Common myeloid progenitor, CD34-positive (primary cell): ENCODE results near the gene THRB.

Source experiments
- CTCF ChIA-PET: fragments of 350-600 bp; sonication (Branson Sonifier 250); formaldehyde crosslinking; loops from one replicate; lab custom pipeline; 2021; ENCODE audit warnings: antibody characterized with exemption; lab: Charles Lee
- POLR2A ChIA-PET: fragments of 350-600 bp; sonication (Branson Sonifier 250); formaldehyde crosslinking; loops from one replicate; lab custom pipeline; 2021; ENCODE audit warnings: antibody characterized with exemption; lab: Charles Lee
- DNase-seq, 3 donors: peaks; one replicate each; pipeline versions ENCODE4 v3.0.0 to v3.0.0-alpha.2; 2013
- H3K27ac ChIP-seq, 2 experiments: 1 replicate in 1 of 2; 2 replicates in 1 of 2; pipeline ENCODE4 v1.7.0; 2013; ENCODE audit warnings: inconsistent platforms in 2 of 2, low read length in 2 of 2, mild to moderate bottlenecking in 2 of 2, low read depth in 1 of 2, moderate library complexity in 1 of 2; ENCODE audit not compliant: severe bottlenecking in 2 of 2, insufficient read depth in 1 of 2, poor library complexity in 1 of 2
- H3K27me3 ChIP-seq, 5 experiments: replicated peaks in 2 of 5; 1 replicate in 3 of 5; 2 replicates in 2 of 5; pipeline versions ENCODE4 v1.6.1 to v1.7.0; 2013; ENCODE audit warnings: low read length in 4 of 5, mild to moderate bottlenecking in 2 of 5, moderate library complexity in 2 of 5, inconsistent platforms in 1 of 5; ENCODE audit not compliant: insufficient read depth in 5 of 5, control insufficient read depth in 4 of 5
- H3K36me3 ChIP-seq, 4 experiments: 1 replicate in 2 of 4; 2 replicates in 2 of 4; pipeline versions ENCODE4 v1.6.1 to v1.7.0; 2013; ENCODE audit warnings: low read length in 3 of 4, control low read depth in 1 of 4, mild to moderate bottlenecking in 1 of 4; ENCODE audit not compliant: control insufficient read depth in 4 of 4, insufficient read depth in 4 of 4
- H3K4me1 ChIP-seq, 4 experiments: 1 replicate in 3 of 4; 2 replicates in 1 of 4; pipeline versions ENCODE4 v1.6.1 to v1.7.1; 2013; ENCODE audit warnings: low read length in 3 of 4, mild to moderate bottlenecking in 3 of 4, control low read depth in 1 of 4, inconsistent platforms in 1 of 4, moderate library complexity in 1 of 4; ENCODE audit not compliant: control insufficient read depth in 4 of 4, insufficient read depth in 4 of 4; ENCODE audit errors: control extremely low read depth in 1 of 4
- H3K4me3 ChIP-seq, 7 experiments: 1 replicate in 4 of 7; 2 replicates in 3 of 7; pipeline versions ENCODE4 v1.5.1 to v1.7.0; 2013; ENCODE audit warnings: mild to moderate bottlenecking in 7 of 7, low read length in 6 of 7, moderate library complexity in 6 of 7, inconsistent platforms in 2 of 7, low read depth in 2 of 7, control low read depth in 1 of 7; ENCODE audit not compliant: insufficient read depth in 4 of 7, control insufficient read depth in 1 of 7; ENCODE audit errors: extremely low read depth in 1 of 7
- H3K9me3 ChIP-seq, 5 experiments: 1 replicate in 4 of 5; 2 replicates in 1 of 5; pipeline versions ENCODE4 v1.6.1 to v1.7.1; 2013; ENCODE audit warnings: low read length in 4 of 5, mild to moderate bottlenecking in 2 of 5, inconsistent platforms in 1 of 5, low read depth in 1 of 5, moderate library complexity in 1 of 5; ENCODE audit not compliant: control insufficient read depth in 4 of 5, insufficient read depth in 2 of 5; ENCODE audit errors: control extremely low read depth in 1 of 5
- WGBS: methylation state at CpG from one replicate; pipeline ENCODE4 v1.1.5; 2013; ENCODE audit not compliant: insufficient coverage; 5-methylcytosine and 5-hydroxymethylcytosine counted together

The THRB gene

DNA sequence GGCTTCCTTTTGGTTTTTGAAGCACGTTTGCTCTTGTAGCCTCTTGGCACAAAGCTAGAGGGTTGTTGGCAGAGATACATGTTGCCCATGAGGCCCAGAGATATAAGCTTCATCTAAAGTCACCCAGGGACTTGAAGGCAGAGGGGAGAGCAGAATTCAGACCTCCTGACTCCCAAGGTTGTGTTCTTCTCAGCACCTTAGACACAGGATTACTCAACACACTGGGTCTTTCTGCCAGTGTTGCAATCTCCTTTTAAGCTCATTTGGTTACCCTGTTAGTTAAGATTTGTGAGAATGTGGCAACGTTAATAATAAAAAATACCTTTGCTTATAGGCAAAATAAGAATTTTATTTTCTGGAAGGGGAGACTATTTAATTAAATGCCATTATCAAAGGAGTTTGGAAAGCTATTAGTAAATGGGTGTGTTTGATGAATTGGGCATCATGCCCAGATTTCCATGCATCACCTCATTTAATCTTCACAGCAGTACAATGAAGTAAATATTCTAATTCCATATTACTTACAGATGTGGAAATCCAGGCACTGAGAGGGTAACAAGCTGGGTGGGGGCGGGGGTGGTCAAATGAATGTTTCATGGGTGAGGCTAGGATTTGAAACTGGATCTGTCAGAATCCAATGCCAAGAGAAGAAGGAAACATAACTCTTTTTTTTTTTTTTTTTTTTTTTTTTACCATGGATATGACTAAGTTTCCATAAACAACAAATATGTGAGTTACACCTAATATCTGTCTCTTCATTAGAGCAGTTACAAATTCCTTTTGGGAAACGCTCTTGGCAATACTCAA, 366.2 kb downstream of the THRB start:
- DNase-seq, result no peak
- ChIA-PET POLR2A (no interaction called here), CTCF (interaction anchor here (0.7 kb wide), 1 partner anchor 12 kb away, joined by 3 read pairs; no protein-coding TSS in a partner anchor)
- no peaks in the 10 kb centered on the region for H3K27me3 ChIP-seq
- no peak overlapping the region for H3K27ac ChIP-seq
- no peak overlapping the region for H3K4me3 ChIP-seq
- H3K9me3 ChIP-seq, result no peaks in the 10 kb centered on the region
- peaks cover 0 to 30% (median 1%) of the 10 kb centered on the region in 4 experiments for H3K36me3 ChIP-seq
- H3K4me1 ChIP-seq, result no peaks in the 10 kb centered on the region
- 80% methylated on average over 1 of the region's 4 CpGs for WGBS

DNA sequence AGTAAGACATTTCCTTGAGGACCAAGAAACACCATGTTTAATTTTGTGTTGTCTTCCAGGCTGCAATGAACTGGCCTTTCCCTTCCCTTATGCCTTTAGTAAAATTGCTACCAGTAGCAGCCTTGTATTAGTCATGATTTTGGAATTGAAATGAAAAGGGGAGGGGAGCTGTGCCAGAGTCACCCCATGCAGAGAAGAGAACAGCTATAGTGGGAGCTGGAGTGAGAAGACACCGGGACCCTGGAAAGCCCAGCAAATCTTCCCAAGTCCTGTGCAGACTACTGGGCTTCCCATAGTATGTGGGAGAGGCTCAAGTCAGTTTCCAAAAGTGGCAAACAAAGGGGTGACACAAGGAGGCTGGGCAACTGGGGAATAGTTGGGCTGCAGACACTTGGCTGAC, 371.1 kb downstream of the THRB start:
- ChIA-PET CTCF (no interaction called here), POLR2A (no interaction called here)
- H3K9me3 ChIP-seq, result peaks cover 0 to 1% (median 0%) of the 10 kb centered on the region in 5 experiments
- WGBS, result 100% methylated on average over 1 of the region's 1 CpG
- H3K27ac ChIP-seq, result no peak overlapping the region
- no peak for DNase-seq
- H3K4me3 ChIP-seq, result no peak overlapping the region
- H3K27me3 ChIP-seq, result no peaks in the 10 kb centered on the region
- no peaks in the 10 kb centered on the region for H3K4me1 ChIP-seq
- peaks cover 0 to 22% (median 7%) of the 10 kb centered on the region in 4 experiments for H3K36me3 ChIP-seq

DNA sequence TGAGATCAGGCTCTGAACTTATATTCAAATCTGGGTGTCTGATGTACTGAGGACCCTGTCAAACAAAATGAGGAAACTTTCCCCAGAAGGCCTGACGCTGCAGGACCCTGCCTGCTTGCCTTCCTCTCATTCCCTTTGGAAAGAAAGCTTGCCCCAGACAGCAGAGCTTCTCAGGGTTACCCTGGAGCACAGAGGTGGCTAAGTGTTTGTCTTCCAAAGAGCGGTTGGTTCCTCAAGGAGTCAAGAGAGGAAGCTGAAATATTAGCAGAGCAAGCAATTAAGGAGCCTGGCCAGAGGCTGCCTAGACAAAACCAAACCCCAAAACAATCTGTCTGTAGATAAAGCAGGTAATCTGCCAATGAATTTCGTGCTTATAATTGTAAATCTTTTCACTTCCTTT, 374.2 kb downstream of the THRB start:
- Histone ChIP-seq H3K9me3 (peaks cover 0 to 3% (median 0%) of the 10 kb centered on the region in 5 experiments), H3K27me3 (no peaks in the 10 kb centered on the region), H3K36me3 (peaks cover 0 to 14% (median 7%) of the 10 kb centered on the region in 4 experiments), H3K4me3 (no peak overlapping the region), H3K27ac (no peak overlapping the region), H3K4me1 (no peaks in the 10 kb centered on the region)
- CTCF ChIA-PET, result no interaction called here
- 94% methylated on average over 3 of the region's 3 CpGs for WGBS
- POLR2A ChIA-PET, result no interaction called here
- no peak for DNase-seq

DNA sequence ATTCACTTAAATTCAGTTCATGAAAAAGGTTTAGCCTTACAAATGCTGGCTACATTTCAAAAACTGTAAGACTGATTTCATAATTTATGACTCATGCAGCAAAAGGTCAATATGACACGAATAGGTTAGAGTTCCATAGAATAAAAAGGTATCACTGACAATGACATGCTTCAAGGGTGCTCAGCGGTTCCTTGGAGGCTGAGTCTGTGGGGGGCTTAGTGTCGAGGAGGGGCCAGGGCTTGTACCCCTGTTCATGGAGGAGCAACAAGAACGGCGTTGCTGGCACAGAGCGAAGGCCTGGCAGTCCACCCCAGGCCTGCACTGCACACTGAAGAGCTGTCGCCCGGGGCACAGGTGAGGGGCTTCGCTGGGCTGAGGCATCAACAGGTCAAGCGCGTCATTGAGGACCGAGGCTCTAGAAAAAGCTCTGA, 375.3 kb downstream of the THRB start:
- CTCF ChIA-PET, result no interaction called here
- H3K27me3 ChIP-seq, result no peaks in the 10 kb centered on the region
- WGBS, result 97% methylated on average over 12 of the region's 12 CpGs

DNA sequence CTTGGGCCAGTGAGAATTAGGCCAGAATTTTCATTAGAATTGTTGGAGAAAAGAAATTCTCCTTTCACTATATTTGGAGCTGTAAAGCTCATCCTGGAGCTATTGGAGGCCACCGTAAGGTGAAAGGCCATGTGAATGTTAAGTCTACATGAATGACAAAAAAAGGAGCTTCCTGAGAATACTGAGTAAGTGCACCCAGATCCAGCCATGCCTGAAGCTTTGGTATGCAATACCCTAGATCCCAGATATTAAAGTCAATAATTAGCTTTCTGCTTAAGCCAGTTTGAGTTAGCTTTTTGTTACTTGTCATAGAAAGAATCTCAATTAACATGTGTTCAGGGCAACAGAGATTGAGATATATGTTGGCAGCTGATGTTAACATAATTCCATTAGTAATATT, 377.1 kb downstream of the THRB start:
- H3K4me1 ChIP-seq, result no peaks in the 10 kb centered on the region
- 100% methylated on average over 1 of the region's 1 CpG for WGBS
- H3K27ac ChIP-seq, result no peak overlapping the region
- CTCF ChIA-PET, result interaction anchor here (1.0 to 1.4 kb wide), 7 partner anchors 8 to 69 kb away, joined by 3 to 4 read pairs (median 3); no protein-coding TSS in a partner anchor
- no peak for DNase-seq
- POLR2A ChIA-PET, result no interaction called here
- no peaks in the 10 kb centered on the region for H3K27me3 ChIP-seq
- peaks cover 0 to 1% (median 0%) of the 10 kb centered on the region in 5 experiments for H3K9me3 ChIP-seq
- no peak overlapping the region for H3K4me3 ChIP-seq
- H3K36me3 ChIP-seq, result peaks cover 0 to 6% (median 4%) of the 10 kb centered on the region in 4 experiments

More for the DNA sequence above, 375.3 kb downstream of the THRB start:
- Histone ChIP-seq H3K4me3 (no peak overlapping the region), H3K9me3 (peaks cover 0 to 3% (median 0%) of the 10 kb centered on the region in 5 experiments), H3K27ac (no peak overlapping the region), H3K4me1 (no peaks in the 10 kb centered on the region), H3K36me3 (peaks cover 0 to 14% (median 7%) of the 10 kb centered on the region in 4 experiments)
- DNase-seq, result no peak
- POLR2A ChIA-PET, result no interaction called here

DNA sequence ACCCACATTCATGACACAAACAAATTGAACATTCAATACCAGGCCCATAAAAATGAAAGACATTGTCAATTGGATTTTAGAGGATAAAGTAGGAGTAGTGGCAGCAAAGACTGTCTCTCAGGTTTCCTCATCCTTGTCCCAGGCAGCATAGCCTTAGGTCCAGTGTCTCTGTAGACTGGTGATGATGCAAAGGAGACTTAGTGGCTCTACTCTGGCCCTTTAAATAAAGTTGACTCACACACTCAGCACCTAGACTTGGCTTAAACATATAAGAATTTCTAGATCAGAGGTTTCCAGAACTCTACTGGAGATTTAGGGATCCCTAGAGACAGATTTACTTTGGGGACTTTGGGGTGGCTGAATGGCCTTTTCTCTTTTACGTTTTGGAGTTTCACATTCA, 382.9 kb downstream of the THRB start:
- Histone ChIP-seq H3K4me1 (no peaks in the 10 kb centered on the region), H3K27me3 (no peaks in the 10 kb centered on the region), H3K27ac (no peak overlapping the region), H3K4me3 (no peak overlapping the region), H3K36me3 (no peaks in the 10 kb centered on the region), H3K9me3 (peaks cover 0 to 1% (median 0%) of the 10 kb centered on the region in 5 experiments)
- ChIA-PET POLR2A (no interaction called here), CTCF (no interaction called here)
- WGBS, result no CpG with 5 or more reads among the region's 1 CpG
- no peak for DNase-seq

DNA sequence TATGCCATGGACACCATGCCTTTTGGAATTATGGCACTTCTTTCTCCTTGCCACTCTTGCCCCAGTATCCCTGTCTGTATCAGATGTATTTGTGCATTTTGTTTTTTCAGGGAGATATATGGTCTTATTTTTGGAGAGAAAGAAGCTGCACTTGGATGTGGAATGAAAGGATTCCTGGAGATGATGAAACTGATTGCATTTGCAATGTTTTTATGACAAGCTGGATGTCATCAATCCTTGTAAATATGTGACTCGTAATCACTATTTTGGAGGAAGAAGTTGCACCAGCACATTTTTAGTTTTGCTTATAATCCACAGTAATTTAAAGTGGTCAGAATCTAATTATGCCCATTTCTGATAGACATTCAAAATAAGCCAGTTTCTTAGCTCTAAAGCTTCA, 384.6 kb downstream of the THRB start:
- H3K4me3 ChIP-seq, result no peak overlapping the region
- H3K9me3 ChIP-seq, result no peaks in the 10 kb centered on the region
- H3K27ac ChIP-seq, result no peak overlapping the region
- CTCF ChIA-PET, result no interaction called here
- H3K4me1 ChIP-seq, result no peaks in the 10 kb centered on the region
- no peaks in the 10 kb centered on the region for H3K27me3 ChIP-seq
- DNase-seq, result no peak
- no CpG with 5 or more reads among the region's 1 CpG for whole genome bisulfite sequencing
- no peaks in the 10 kb centered on the region for H3K36me3 ChIP-seq
- POLR2A ChIA-PET, result no interaction called here
